Natural killer cell (primary cell): ENCODE results near the gene APOA4. TPM values are rescaled to one million over a fixed set of nuclear protein-coding genes. Genes with fewer than 3 reads are reported as not detected.

Source experiments
- ATAC-seq, 3 donors: fragments of 150-1000 bp in 2 of 3; fragments of 200-7000 bp in 1 of 3; cut with Tn5 transposase; 1 replicate in 1 of 3; 2 replicates in 2 of 3; pipeline ENCODE4 v1.10.0; 2021; ENCODE audit warnings: mild to moderate bottlenecking in 2 of 3, moderate library complexity in 2 of 3
- DNase-seq, 2 donors: peaks; one replicate each; pipeline versions ENCODE4 v3.0.0 to v3.0.0-alpha.2; 2013 to 2021; ENCODE audit warnings: mixed read lengths in 1 of 2
- H3K27ac ChIP-seq: one replicate; pipeline ENCODE4 v1.5.1; 2013; ENCODE audit warnings: mild to moderate bottlenecking, low read length
- H3K27me3 ChIP-seq: one replicate; pipeline ENCODE4 v1.6.1; 2013; ENCODE audit warnings: low read length; ENCODE audit not compliant: control insufficient read depth, insufficient read depth
- H3K36me3 ChIP-seq: one replicate; pipeline ENCODE4 v1.6.1; 2013; ENCODE audit warnings: low read length; ENCODE audit not compliant: control insufficient read depth, insufficient read depth
- H3K4me1 ChIP-seq: one replicate; pipeline ENCODE4 v1.6.1; 2013; ENCODE audit warnings: low read length; ENCODE audit not compliant: control insufficient read depth, insufficient read depth
- H3K4me3 ChIP-seq: one replicate; pipeline ENCODE4 v1.5.1; 2013; ENCODE audit warnings: low read length
- H3K9me3 ChIP-seq: one replicate; pipeline ENCODE4 v1.6.1; 2013; ENCODE audit warnings: low read length; ENCODE audit not compliant: control insufficient read depth, insufficient read depth
- H3K27ac Mint-ChIP-seq, 2 donors: one replicate each; pipeline ENCODE4 v1.8.0; 2022; ENCODE audit warnings: mild to moderate bottlenecking in 2 of 2, mixed read lengths in 2 of 2, moderate library complexity in 1 of 2
- H3K27me3 Mint-ChIP-seq, 2 donors: one replicate each; pipeline ENCODE4 v1.8.0; 2022; ENCODE audit warnings: low read depth in 2 of 2, mixed read lengths in 2 of 2
- H3K36me3 Mint-ChIP-seq: one replicate; pipeline ENCODE4 v1.8.0; 2022; ENCODE audit warnings: mixed read lengths
- H3K4me1 Mint-ChIP-seq, 2 donors: one replicate each; pipeline ENCODE4 v1.8.0; 2022; ENCODE audit warnings: mixed read lengths in 2 of 2
- H3K4me3 Mint-ChIP-seq: one replicate; pipeline ENCODE4 v1.8.0; 2022; ENCODE audit warnings: mild to moderate bottlenecking, moderate library complexity, mixed read lengths
- H3K9me3 Mint-ChIP-seq, 2 donors: one replicate each; pipeline ENCODE4 v1.8.0; 2022; ENCODE audit warnings: mixed read lengths in 2 of 2
- CTCF ChIP-seq: fragments of 200-600 bp; IDR thresholded peaks from one replicate; pipeline ENCODE4 v1.8.0; 2022; ENCODE audit warnings: antibody characterized with exemption
- WGBS: methylation state at CpG from one replicate; pipeline ENCODE4 v1.1.7; 2013; ENCODE audit warnings: missing lambda C conversion rate; ENCODE audit not compliant: insufficient coverage; 5-methylcytosine and 5-hydroxymethylcytosine counted together
- intact Hi-C: fragments of 100-400 bp; cut with micrococcal nuclease; formaldehyde crosslinking; loops from one replicate; pipeline ENCODE4 v1.14.2; 2022
- total RNA-seq, 4 donors: library from RNA; stranded (reverse); fragments of 120-200 nt in 1 of 4; gene quantifications; one replicate each; pipeline versions ENCODE4 v1.2.3 to v1.2.4, GENCODE V29; 2013 to 2022

Gene APOA4
- total RNA-seq, 3 donors from 2014 or later (not counting 1 experiment from before 2014, with no cell fraction given) = not detected

- Mint-ChIP-seq H3K27me3 (no peaks in the 10 kb centered on the region), H3K4me3 (no peak overlapping the region), H3K36me3 (peaks cover 12% of the 10 kb centered on the region), H3K9me3 (no peaks in the 10 kb centered on the region), H3K4me1 (peaks cover 39 to 44% of the 10 kb centered on the region in 2 donors), H3K27ac (peak overlapping the region in 1 of 2 donors; percentile 92)
- H3K27ac ChIP-seq = no peak overlapping the region
- H3K36me3 ChIP-seq = peaks cover 49% of the 10 kb centered on the region
- no peaks in the 10 kb centered on the region for H3K9me3 ChIP-seq
- no peak for DNase-seq
- H3K4me3 ChIP-seq = no peak overlapping the region
- peaks cover 39% of the 10 kb centered on the region for H3K4me1 ChIP-seq
- no peak for ATAC-seq
- intact Hi-C loops = no loop called here
- no peak for TF ChIP-seq CTCF
- WGBS = 100% methylated on average over 2 of the region's 2 CpGs
- no peaks in the 10 kb centered on the region for H3K27me3 ChIP-seq
Observed at GRCh38 chr11:116857316-116857715, 34.2 kb upstream of the APOA4 start.

GRCh38 chr11:116856423-116856822 is 33.3 kb upstream of the APOA4 start:
- Mint-ChIP-seq H3K4me1 (peaks cover 48 to 53% of the 10 kb centered on the region in 2 donors), H3K27ac (peak overlapping the region; percentile 92 to 93), H3K27me3 (no peaks in the 10 kb centered on the region), H3K36me3 (peaks cover 12% of the 10 kb centered on the region), H3K9me3 (no peaks in the 10 kb centered on the region), H3K4me3 (peak overlapping the region; percentile 35)
- no peaks in the 10 kb centered on the region for H3K9me3 ChIP-seq
- ATAC-seq (no peak), DNase-seq (no peak)
- TF ChIP-seq CTCF = no peak
- peaks cover 40% of the 10 kb centered on the region for H3K36me3 ChIP-seq
- H3K4me1 ChIP-seq = peaks cover 48% of the 10 kb centered on the region
- no peaks in the 10 kb centered on the region for H3K27me3 ChIP-seq
- no peak overlapping the region for H3K4me3 ChIP-seq
- H3K27ac ChIP-seq = no peak overlapping the region
- 98% methylated on average over 5 of the region's 5 CpGs for WGBS
- intact Hi-C loops = no loop called here

- Histone ChIP-seq H3K27me3 (no peaks in the 10 kb centered on the region), H3K36me3 (peaks cover 30% of the 10 kb centered on the region), H3K4me1 (peaks cover 57% of the 10 kb centered on the region), H3K4me3 (no peak overlapping the region), H3K9me3 (no peaks in the 10 kb centered on the region), H3K27ac (peak overlapping the region; percentile 73)
- no peaks in the 10 kb centered on the region for H3K27me3 Mint-ChIP-seq
- peak overlapping the region; percentile 3 for H3K4me3 Mint-ChIP-seq
- peaks cover 5% of the 10 kb centered on the region for H3K36me3 Mint-ChIP-seq
- H3K9me3 Mint-ChIP-seq = no peaks in the 10 kb centered on the region
- intact Hi-C loops = no loop called here
- 29% methylated on average over 5 of the region's 7 CpGs for WGBS
- ATAC-seq (no peak), DNase-seq (peak in 1 of 2 donors; percentile 24)
- peaks cover 54 to 60% of the 10 kb centered on the region in 2 donors for H3K4me1 Mint-ChIP-seq
- peak overlapping the region; percentile 92 to 93 for H3K27ac Mint-ChIP-seq
- no peak for TF ChIP-seq CTCF
Observed at GRCh38 chr11:116855413-116855812, 32.3 kb upstream of the APOA4 start.

GRCh38 chr11:116853461-116854073 is 30.5 kb upstream of the APOA4 start:
- Mint-ChIP-seq H3K36me3 (no peaks in the 10 kb centered on the region), H3K4me3 (peak overlapping the region; percentile 88)

More at GRCh38 chr11:116853461-116854073, 30.5 kb upstream of the APOA4 start:
- DNase-seq (peak; percentile 30 to 88), ATAC-seq (peak; percentile 91 to 96 (median 94))
- no peaks in the 10 kb centered on the region for H3K9me3 ChIP-seq
- H3K4me1 ChIP-seq = peaks cover 58% of the 10 kb centered on the region
- Mint-ChIP-seq H3K9me3 (no peaks in the 10 kb centered on the region), H3K4me1 (peaks cover 65 to 69% of the 10 kb centered on the region in 2 donors), H3K27ac (peak overlapping the region; percentile 92 to 93), H3K27me3 (no peaks in the 10 kb centered on the region)
- H3K27ac ChIP-seq = peak overlapping the region; percentile 73
- H3K27me3 ChIP-seq = no peaks in the 10 kb centered on the region
- H3K4me3 ChIP-seq = no peak overlapping the region
- intact Hi-C loops = loop anchor here (1.0 to 5.0 kb wide), 3 partner anchors 61 to 377 kb away; partner anchors contain the start of genes APOA5 and BUD13
- TF ChIP-seq CTCF = no peak
- WGBS = 20% methylated on average over 6 of the region's 6 CpGs
- H3K36me3 ChIP-seq = peaks cover 22% of the 10 kb centered on the region
